ENCODE measurements around the gene METTL25. TPM values are rescaled to one million over a fixed set of nuclear protein-coding genes. Genes with fewer than 3 reads are reported as not detected.

The METTL25 gene
- total RNA-seq, 1 donor from 2014 or later: 15.1 TPM

DNA sequence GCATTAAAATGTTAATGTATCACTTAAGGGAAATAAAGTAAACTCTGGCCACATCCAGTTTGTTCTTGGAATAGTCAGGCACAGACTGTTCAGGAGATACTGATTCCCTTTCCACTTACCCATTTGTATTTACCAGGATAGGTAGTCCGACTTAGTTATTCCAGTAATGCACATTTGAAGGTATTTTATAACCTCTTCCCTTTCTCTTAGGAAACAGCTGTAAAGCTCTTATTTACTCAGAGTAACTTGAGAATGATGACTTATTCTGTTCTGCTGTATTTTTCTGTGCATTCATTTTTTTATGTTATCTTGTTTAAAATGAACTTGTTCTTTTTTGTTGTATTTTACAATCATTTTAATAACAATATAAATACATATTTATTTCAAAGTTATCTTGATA is 78.0 kb downstream of the METTL25 start:
- TF ChIP-seq, protein P1, sequence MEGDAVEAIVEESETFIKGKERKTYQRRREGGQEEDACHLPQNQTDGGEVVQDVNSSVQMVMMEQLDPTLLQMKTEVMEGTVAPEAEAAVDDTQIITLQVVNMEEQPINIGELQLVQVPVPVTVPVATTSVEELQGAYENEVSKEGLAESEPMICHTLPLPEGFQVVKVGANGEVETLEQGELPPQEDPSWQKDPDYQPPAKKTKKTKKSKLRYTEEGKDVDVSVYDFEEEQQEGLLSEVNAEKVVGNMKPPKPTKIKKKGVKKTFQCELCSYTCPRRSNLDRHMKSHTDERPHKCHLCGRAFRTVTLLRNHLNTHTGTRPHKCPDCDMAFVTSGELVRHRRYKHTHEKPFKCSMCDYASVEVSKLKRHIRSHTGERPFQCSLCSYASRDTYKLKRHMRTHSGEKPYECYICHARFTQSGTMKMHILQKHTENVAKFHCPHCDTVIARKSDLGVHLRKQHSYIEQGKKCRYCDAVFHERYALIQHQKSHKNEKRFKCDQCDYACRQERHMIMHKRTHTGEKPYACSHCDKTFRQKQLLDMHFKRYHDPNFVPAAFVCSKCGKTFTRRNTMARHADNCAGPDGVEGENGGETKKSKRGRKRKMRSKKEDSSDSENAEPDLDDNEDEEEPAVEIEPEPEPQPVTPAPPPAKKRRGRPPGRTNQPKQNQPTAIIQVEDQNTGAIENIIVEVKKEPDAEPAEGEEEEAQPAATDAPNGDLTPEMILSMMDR (IDR thresholded peaks at IDR 0.05): no peak
- intact Hi-C loops (cut with DNase I): no loop called here

DNA sequence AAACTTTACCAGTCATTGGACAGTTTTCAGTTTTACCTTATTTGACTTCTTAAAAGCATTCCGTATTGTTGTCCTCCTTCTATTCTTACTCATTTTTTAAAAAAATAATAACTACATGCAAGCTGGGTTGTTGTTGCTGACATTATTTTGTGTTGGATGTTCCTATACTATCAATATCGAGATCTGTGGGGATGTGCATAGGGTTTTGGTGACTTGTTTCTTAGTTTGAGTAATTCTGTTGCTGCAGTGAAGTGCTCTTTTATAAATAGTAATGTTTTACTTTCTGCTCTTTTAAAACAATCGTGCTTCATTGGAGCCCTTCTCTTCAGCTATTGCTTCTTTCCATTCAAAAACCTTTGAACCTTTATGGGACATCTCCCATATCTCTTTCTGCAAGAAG is 79.4 kb downstream of the METTL25 start:
- H3K4me1 ChIP-seq: no peaks in the 10 kb centered on the region
- peaks cover 18% of the 10 kb centered on the region for H3K36me3 ChIP-seq
- intact Hi-C loops (cut with DNase I): no loop called here
- no peak overlapping the region for H3K27ac ChIP-seq
- TF ChIP-seq, protein P1 (IDR thresholded peaks at IDR 0.05): no peak
- no peaks in the 10 kb centered on the region for H3K9me3 ChIP-seq
- H3K4me3 ChIP-seq: no peak overlapping the region
- DNase-seq (no peak), ATAC-seq (no peak)
- H3K27me3 ChIP-seq: no peaks in the 10 kb centered on the region

More for the DNA sequence above, 78.0 kb downstream of the METTL25 start:
- H3K36me3 ChIP-seq: peaks cover 16% of the 10 kb centered on the region
- no peak overlapping the region for H3K4me3 ChIP-seq
- no peaks in the 10 kb centered on the region for H3K27me3 ChIP-seq
- no peak for ATAC-seq
- H3K9me3 ChIP-seq: no peaks in the 10 kb centered on the region
- no peak for DNase-seq
- H3K4me1 ChIP-seq: no peaks in the 10 kb centered on the region
- H3K27ac ChIP-seq: no peak overlapping the region

DNA sequence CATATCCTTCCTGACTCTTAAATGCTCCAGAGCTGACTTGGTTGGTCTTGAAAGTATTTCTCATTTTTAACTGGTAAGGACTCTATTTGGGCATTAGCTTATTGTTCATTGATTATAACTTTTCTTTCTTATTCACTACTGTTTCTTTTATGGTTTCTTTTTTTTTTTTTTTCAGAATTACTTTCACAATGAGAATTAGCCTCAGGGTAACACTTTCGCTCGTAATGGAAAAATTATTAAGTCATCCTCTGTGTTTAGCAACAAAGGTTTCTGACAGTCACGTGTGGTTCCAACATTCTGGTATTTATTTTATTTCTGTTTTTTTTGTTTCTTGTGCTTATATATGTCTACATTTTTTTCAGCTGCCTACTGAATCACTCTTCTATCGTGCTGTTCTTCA is 80.0 kb downstream of the METTL25 start:
- TF ChIP-seq, protein P1 (IDR thresholded peaks at IDR 0.05): no peak
- peaks cover 18% of the 10 kb centered on the region for H3K36me3 ChIP-seq
- intact Hi-C loops (cut with DNase I): no loop called here
- no peak overlapping the region for H3K27ac ChIP-seq
- no peaks in the 10 kb centered on the region for H3K27me3 ChIP-seq
- no peaks in the 10 kb centered on the region for H3K9me3 ChIP-seq
- ATAC-seq (no peak), DNase-seq (no peak)
- H3K4me1 ChIP-seq: no peaks in the 10 kb centered on the region
- no peak overlapping the region for H3K4me3 ChIP-seq

DNA sequence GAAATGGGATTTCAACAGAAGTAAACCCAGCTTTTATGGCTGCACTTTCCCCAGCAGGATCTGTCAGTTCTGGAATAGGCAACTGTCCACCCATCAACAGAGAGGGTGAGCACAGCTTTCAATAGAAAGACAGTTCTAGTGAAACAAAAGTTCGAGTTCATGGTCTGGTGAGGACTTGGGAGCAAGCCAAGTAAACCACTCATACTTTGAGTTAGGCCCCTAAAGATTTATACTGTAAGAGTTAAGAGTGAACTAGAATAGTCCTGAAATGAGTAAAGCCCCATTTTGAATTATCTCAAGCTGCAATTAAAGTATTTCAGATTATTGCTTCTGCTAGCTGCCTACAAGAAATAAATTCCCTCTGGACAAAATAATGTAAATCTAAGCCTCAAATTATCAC is 82.6 kb downstream of the METTL25 start:
- intact Hi-C loops (cut with DNase I): no loop called here
- no peak for ATAC-seq
- TF ChIP-seq, protein P1 (IDR thresholded peaks at IDR 0.05): no peak

DNA sequence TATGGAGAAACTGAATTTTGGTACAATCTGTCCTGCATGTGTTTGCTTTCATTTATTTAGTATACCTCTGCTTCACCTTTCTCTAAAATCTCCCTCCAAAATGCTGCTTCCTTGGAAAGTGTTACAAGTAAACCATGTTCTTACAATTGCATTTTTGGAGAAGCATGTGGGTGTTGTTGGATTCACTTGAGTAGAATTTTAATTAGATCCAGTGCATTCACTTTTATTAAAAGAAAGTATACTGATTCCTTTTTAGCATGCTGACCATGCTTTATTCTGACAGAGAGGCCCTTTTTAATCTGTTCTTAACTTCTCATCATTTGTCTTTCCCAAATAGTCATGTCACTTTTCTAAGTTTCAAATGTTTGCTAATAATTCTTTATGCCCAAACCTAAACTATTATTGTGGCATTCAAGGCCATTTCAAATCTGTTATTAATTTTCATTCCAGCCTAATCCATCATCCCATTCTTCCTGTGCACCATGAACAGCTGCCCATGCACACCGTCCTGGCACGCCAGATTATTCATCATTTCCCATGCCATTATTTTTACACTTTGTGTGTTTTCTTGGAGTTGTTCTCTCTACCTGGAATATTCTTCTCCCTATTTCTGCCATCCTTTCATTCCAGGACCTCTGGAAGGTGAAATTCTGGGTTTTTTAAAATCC is 90.7 kb downstream of the METTL25 start:
- no peak overlapping the region for H3K4me3 ChIP-seq
- H3K36me3 ChIP-seq: no peaks in the 10 kb centered on the region
- no peaks in the 10 kb centered on the region for H3K9me3 ChIP-seq
- DNase-seq: no peak
- H3K27ac ChIP-seq: no peak overlapping the region
- TF ChIP-seq, protein P1 (IDR thresholded peaks at IDR 0.05): no peak
- H3K4me1 ChIP-seq: no peaks in the 10 kb centered on the region
- intact Hi-C loops (cut with DNase I): no loop called here
- no peaks in the 10 kb centered on the region for H3K27me3 ChIP-seq
- no peak for ATAC-seq

More for the DNA sequence above, 82.6 kb downstream of the METTL25 start:
- Histone ChIP-seq H3K4me3 (no peak overlapping the region), H3K27ac (no peak overlapping the region), H3K9me3 (no peaks in the 10 kb centered on the region), H3K4me1 (no peaks in the 10 kb centered on the region), H3K36me3 (peaks cover 18% of the 10 kb centered on the region), H3K27me3 (no peaks in the 10 kb centered on the region)
- DNase-seq: no peak

DNA sequence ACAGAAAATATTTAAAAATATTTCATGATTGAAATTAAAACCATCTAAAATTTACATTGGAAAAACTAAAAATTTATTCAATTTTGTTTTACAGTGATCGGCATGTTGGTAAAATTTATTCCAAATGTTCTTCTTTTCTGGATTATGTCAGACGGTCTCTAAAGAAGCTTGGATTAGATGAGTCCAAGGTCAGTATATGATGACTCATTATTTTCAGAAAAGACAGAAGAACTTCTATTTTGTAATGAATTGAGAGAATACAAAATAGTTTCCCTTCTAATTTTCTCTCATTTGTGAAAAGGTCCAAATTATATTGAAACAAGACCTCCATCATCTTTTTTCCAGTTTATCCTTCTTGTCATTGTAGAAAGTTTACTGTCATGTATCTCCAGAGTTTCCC is 98.3 kb downstream of the METTL25 start:
- no peak for ATAC-seq
- no peaks in the 10 kb centered on the region for H3K27me3 ChIP-seq
- intact Hi-C loops (cut with DNase I): no loop called here

More for the DNA sequence above, 98.3 kb downstream of the METTL25 start:
- no peaks in the 10 kb centered on the region for H3K9me3 ChIP-seq
- peaks cover 26% of the 10 kb centered on the region for H3K36me3 ChIP-seq
- H3K4me1 ChIP-seq: no peaks in the 10 kb centered on the region
- TF ChIP-seq, protein P1 (IDR thresholded peaks at IDR 0.05): no peak
- H3K4me3 ChIP-seq: no peak overlapping the region
- DNase-seq: no peak
- H3K27ac ChIP-seq: no peak overlapping the region
